HepG2 (cell line): ENCODE data around the gene UBALD1. TPM values are rescaled to one million over a fixed set of nuclear protein-coding genes. Genes with fewer than 3 reads are reported as not detected.

Experiments used
- AFF4 ChIP-seq: sonication (generic); formaldehyde crosslinking; IDR thresholded peaks from 2 replicates; pipeline ENCODE4 v1.4.0; 2020; ENCODE audit warnings: missing genetic modification reagents
- AGO1 ChIP-seq: fragments of 200-400 bp; formaldehyde crosslinking; IDR thresholded peaks from 2 replicates; pipeline ENCODE4 v1.6.1; 2017; ENCODE audit warnings: mild to moderate bottlenecking, low read depth, low read length, moderate library complexity; ENCODE audit not compliant: poor library complexity, severe bottlenecking
- CAMTA2 ChIP-seq: sonication (generic); formaldehyde crosslinking; IDR thresholded peaks from 2 replicates; pipeline ENCODE4 v1.4.0; 2020; ENCODE audit warnings: mild to moderate bottlenecking, missing genetic modification reagents, borderline replicate concordance
- DBP ChIP-seq: sonication (generic); formaldehyde crosslinking; IDR thresholded peaks from 2 replicates; pipeline ENCODE4 v1.4.0; 2020; ENCODE audit warnings: missing genetic modification reagents; ENCODE audit errors: not compliant biosample characterization
- DNMT1 ChIP-seq: sonication (generic); formaldehyde crosslinking; IDR thresholded peaks from 2 replicates; pipeline ENCODE4 v1.5.1; 2020; ENCODE audit warnings: mild to moderate bottlenecking, missing genetic modification reagents
- DNMT3B ChIP-seq: conservative IDR thresholded peaks from 2 replicates; pipeline ENCODE4 v1.6.1; 2016; ENCODE audit warnings: missing biosample characterization, control low read depth
- GPBP1L1 ChIP-seq: sonication (generic); formaldehyde crosslinking; IDR thresholded peaks from 2 replicates; pipeline ENCODE4 v1.5.0; 2020; ENCODE audit warnings: mild to moderate bottlenecking, missing genetic modification reagents
- JUND ChIP-seq: sonication (generic); formaldehyde crosslinking; IDR thresholded peaks from 2 replicates; pipeline ENCODE4 v1.8.0; 2022; ENCODE audit warnings: mild to moderate bottlenecking, missing genetic modification reagents
- MIXL1 ChIP-seq: IDR thresholded peaks from 2 replicates; pipeline ENCODE4 v1.6.1; 2016
- MYNN ChIP-seq: sonication (generic); formaldehyde crosslinking; IDR thresholded peaks from 2 replicates; pipeline ENCODE4 v1.4.0; 2020; ENCODE audit warnings: mild to moderate bottlenecking, low read depth, missing genetic modification reagents
- NR2F6 ChIP-seq, 2 experiments: IDR thresholded peaks; 2 replicates each; pipeline ENCODE4 v1.6.1; 2016; ENCODE audit warnings: antibody characterized with exemption in 1 of 2, mild to moderate bottlenecking in 1 of 2
- TERF1 ChIP-seq: sonication (generic); formaldehyde crosslinking; IDR thresholded peaks from 2 replicates; pipeline ENCODE4 v1.8.0; 2022; ENCODE audit warnings: mild to moderate bottlenecking, missing genetic modification reagents, moderate library complexity
- XRCC5 ChIP-seq: fragments of 200-400 bp; formaldehyde crosslinking; optimal IDR thresholded peaks from 2 replicates; pipeline ENCODE3; 2017; ENCODE audit warnings: mild to moderate bottlenecking, low read length
- ZNF280B ChIP-seq: sonication (generic); formaldehyde crosslinking; IDR thresholded peaks from 2 replicates; pipeline ENCODE4 v1.5.0; 2020; ENCODE audit warnings: missing genetic modification reagents, mild to moderate bottlenecking, borderline replicate concordance
- ZNF326 ChIP-seq: sonication (generic); formaldehyde crosslinking; IDR thresholded peaks from 2 replicates; pipeline ENCODE4 v1.4.0; 2020; ENCODE audit warnings: missing genetic modification reagents, borderline replicate concordance
- ZNF354B ChIP-seq: sonication (generic); formaldehyde crosslinking; IDR thresholded peaks from 2 replicates; pipeline ENCODE4 v1.8.0; 2022; ENCODE audit warnings: mild to moderate bottlenecking, missing genetic modification reagents
- ZNF547 ChIP-seq: sonication (generic); formaldehyde crosslinking; IDR thresholded peaks from 2 replicates; pipeline ENCODE4 v1.5.1; 2020; ENCODE audit warnings: mild to moderate bottlenecking, missing genetic modification reagents
- polyA plus RNA-seq, 8 experiments: library from polyadenylated mRNA; depleted of rRNA in 3 of 8; stranded (reverse) in 7 of 8; unstranded in 1 of 8; fragments of >200 nt; fragmentation: Illumina TruSeq in 4 of 8; extraction: Trizol in 4 of 8; gene quantifications; 2 replicates each; pipeline versions ENCODE4 v1.2.1 to v1.2.3, GENCODE V29; 2011 to 2016; ENCODE audit warnings: low read depth in 4 of 8, missing spikeins in 1 of 8, mixed read lengths in 1 of 8; ENCODE audit not compliant: insufficient read depth in 1 of 8
- total RNA-seq, 5 experiments: library from RNA; depleted of rRNA; stranded (reverse); fragments of >200 nt; fragmentation: Illumina TruSeq; extraction: Trizol; gene quantifications; 2 replicates each; pipeline ENCODE4 v1.2.3, GENCODE V29; 2016; ENCODE audit warnings: low read depth in 1 of 5

UBALD1 gene
- total and polyA plus RNA-seq, 2 of the 13 experiments (the other 11 are each of a cell fraction or from before 2014, with no cell fraction given): 6.8 to 12.3 TPM

- TF ChIP-seq ZNF326 (CRISPR knock-in tag) (no peak), DNMT3B (no peak), CAMTA2 (no peak), NR2F6 (IDR thresholded peaks at IDR 0.05) (no peak), NR2F6 (CRISPR knock-in tag; IDR thresholded peaks at IDR 0.05) (no peak), GPBP1L1 (CRISPR knock-in tag) (no peak), AGO1 (no peak), MYNN (no peak), ZNF547 (CRISPR knock-in tag) (peak; percentile 76), DBP (CRISPR knock-in tag) (no peak), JUND (CRISPR knock-in tag) (peak; percentile 40; the same call in 1 of the 2 replicates), AFF4 (CRISPR knock-in tag) (no peak), ZNF354B (CRISPR knock-in tag) (no peak), ZNF280B (CRISPR knock-in tag) (no peak; the same call in 1 of the 2 replicates), DNMT1 (CRISPR knock-in tag) (no peak), XRCC5 (no peak), MIXL1 (CRISPR knock-in tag) (no peak), TERF1 (CRISPR knock-in tag) (peak; percentile 77; the same call in 1 of the 2 replicates)
Measured at GRCh38 chr16:4624827-4625559, 10.3 kb upstream of the UBALD1 start (continued).
